HL-60 (cell line): ENCODE measurements around the gene SNX2.

Source experiments
- CTCF ChIP-seq: IDR thresholded peaks from one replicate; pipeline ENCODE4 v1.5.1; 2011; ENCODE audit warnings: low read length, control low read depth, inconsistent platforms; ENCODE audit not compliant: insufficient read depth
- POLR2AphosphoS5 ChIP-seq: IDR thresholded peaks from 2 replicates; pipeline ENCODE4 v1.6.1; 2012; ENCODE audit warnings: low read depth
- REST ChIP-seq: IDR thresholded peaks from 2 replicates; pipeline ENCODE4 v1.6.1; 2012; ENCODE audit warnings: low read depth; ENCODE audit not compliant: insufficient replicate concordance

- TF ChIP-seq CTCF = no peak
- TF ChIP-seq POLR2AphosphoS5 = no peak
- TF ChIP-seq REST = no peak
Observed at GRCh38 chr5:122810405-122810804, 35.5 kb downstream of the SNX2 start.
